Measurements from ENCODE around the gene IFITM1. TPM values are rescaled to one million over a fixed set of nuclear protein-coding genes. Genes with fewer than 3 reads are reported as not detected.

IFITM1 gene
- total and polyA plus RNA-seq, 2 of the 8 experiments (the other 6 are each of a cell fraction or from before 2014, with no cell fraction given) = 394 to 1,464 TPM

- 0 out of 2 replicates have a peak, but pooled peaks have one; percentile 27 for TF ChIP-seq SP1 (IDR thresholded peaks at IDR 0.05; ENCODE audit: low read depth, low read length)
- TF ChIP-seq YY1 (IDR thresholded peaks at IDR 0.05; ENCODE audit: low read depth, low read length) = no peak
Measured at GRCh38 chr11:304915-305843, 8.7 kb upstream of the IFITM1 start (continued).
